K562 (cell line): ENCODE data around the gene TBC1D25. TPM values are rescaled to one million over a fixed set of nuclear protein-coding genes. Genes with fewer than 3 reads are reported as not detected.

ENCODE experiments used
- ARNT ChIP-seq, 2 experiments: fragments of 450-650 bp; IDR thresholded peaks; 2 replicates each; pipeline ENCODE4 v1.6.1; 2016; ENCODE audit warnings: mild to moderate bottlenecking in 1 of 2
- CUX1 ChIP-seq: fragments of 200-800 bp; sonication (Bioruptor generic); IDR thresholded peaks from 2 replicates; pipeline ENCODE4 v1.6.1; 2016; ENCODE audit warnings: missing genetic modification characterization, missing compliant biosample characterization
- FOXM1 ChIP-seq, 2 experiments: fragments of 450-650 bp in 1 of 2; sonication (generic) in 1 of 2; formaldehyde crosslinking in 1 of 2; IDR thresholded peaks; 2 replicates each; pipeline versions ENCODE4 v1.6.1 to v1.9.0; 2017 to 2022; ENCODE audit warnings: low read depth in 2 of 2, mild to moderate bottlenecking in 2 of 2, missing genetic modification reagents in 1 of 2, moderate library complexity in 1 of 2
- GATAD2A ChIP-seq: fragments of 450-650 bp; IDR thresholded peaks from 2 replicates; pipeline ENCODE4 v1.6.1; 2017
- GTF2E2 ChIP-seq: fragments of 200-800 bp; sonication (Bioruptor generic); IDR thresholded peaks from 2 replicates; pipeline ENCODE4 v1.6.1; 2016; ENCODE audit warnings: missing genetic modification characterization, missing compliant biosample characterization
- KLF6 ChIP-seq: fragments of 250-450 bp; sonication (Bioruptor Pico); IDR thresholded peaks from 2 replicates; pipeline ENCODE4 v1.4.0; 2020; ENCODE audit warnings: mild to moderate bottlenecking, moderate library complexity, borderline replicate concordance
- LCOR ChIP-seq: sonication (generic); formaldehyde crosslinking; IDR thresholded peaks from 2 replicates; pipeline ENCODE4 v1.8.0; 2022; ENCODE audit warnings: mild to moderate bottlenecking, missing genetic modification reagents
- MAZ ChIP-seq, 2 experiments: fragments of 450-650 bp in 1 of 2; sonication (generic) in 1 of 2; formaldehyde crosslinking; IDR thresholded peaks in 1 of 2; conservative IDR thresholded peaks in 1 of 2; 2 replicates each; pipeline versions ENCODE4 v1.4.0 to v1.5.0; 2020; ENCODE audit warnings: mild to moderate bottlenecking in 1 of 2, missing genetic modification reagents in 1 of 2
- MITF ChIP-seq: IDR thresholded peaks from 2 replicates; pipeline ENCODE4 v1.6.1; 2014; ENCODE audit warnings: antibody characterized with exemption
- SMC3 ChIP-seq: conservative IDR thresholded peaks from 2 replicates; pipeline ENCODE4 v1.6.1; 2011; ENCODE audit warnings: low read depth, low read length, improper control_type of control experiment; ENCODE audit not compliant: insufficient read depth
- THRA ChIP-seq: fragments of 450-650 bp; IDR thresholded peaks from 2 replicates; pipeline ENCODE4 v1.6.1; 2017; ENCODE audit warnings: mild to moderate bottlenecking, moderate library complexity
- TRIM24 ChIP-seq, 2 experiments: fragments of 450-650 bp; IDR thresholded peaks; 2 replicates each; pipeline ENCODE4 v1.6.1; 2016
- ZNF436 ChIP-seq: fragments of 250-450, 450-650 bp; sonication (Bioruptor Pico); formaldehyde crosslinking; IDR thresholded peaks from 2 replicates; pipeline ENCODE4 v1.7.0; 2020; ENCODE audit warnings: mild to moderate bottlenecking
- polyA plus RNA-seq, 8 experiments: library from polyadenylated mRNA; depleted of rRNA in 4 of 8; stranded (reverse) in 5 of 8; unstranded in 3 of 8; fragments of >200 nt; fragmentation: Nextera tagmentation in 2 of 8; fragmentation: Illumina TruSeq in 1 of 8; extraction: Ambion mirVana in 2 of 8; extraction: Trizol in 1 of 8; gene quantifications; 2 replicates each; pipeline versions ENCODE4 v1.2.1 to v1.2.3, GENCODE V29; 2011 to 2014; ENCODE audit warnings: inconsistent platforms in 1 of 8, missing spikeins in 1 of 8
- total RNA-seq, 7 experiments: library from RNA; depleted of rRNA in 6 of 7; stranded (reverse); fragments of >200 nt in 6 of 7; fragmentation: Illumina TruSeq in 2 of 7; extraction: Trizol in 2 of 7; gene quantifications; 2 replicates each; pipeline versions ENCODE4 v1.2.1 to v1.2.3, GENCODE V29; 2011 to 2021; ENCODE audit warnings: low replicate concordance in 1 of 7
- TF ChIP-seq, protein P1 (sequence below), 3 experiments: IDR thresholded peaks in 2 of 3; conservative IDR thresholded peaks in 1 of 3; 2 replicates each; pipeline ENCODE4 v1.5.1; 2011 to 2012; ENCODE audit warnings: low read length in 3 of 3, mild to moderate bottlenecking in 3 of 3, control low read depth in 2 of 3, improper control_type of control experiment in 1 of 3, inconsistent platforms in 1 of 3, low read depth in 1 of 3, mixed read lengths in 1 of 3, moderate library complexity in 1 of 3; ENCODE audit not compliant: insufficient read depth in 2 of 3
- TF ChIP-seq, protein P2 (sequence below): fragments of 250-450 bp; sonication (Bioruptor Pico); IDR thresholded peaks from 2 replicates; pipeline ENCODE4 v1.8.0; 2021; ENCODE audit warnings: moderate library complexity, mild to moderate bottlenecking, inconsistent platforms

Gene TBC1D25
- total and polyA plus RNA-seq, 9 of the 15 experiments (the other 6 are each of a cell fraction or from before 2014, with no cell fraction given): 0.62 to 10.6 (median 3.9) TPM

- TF ChIP-seq, protein P1, sequence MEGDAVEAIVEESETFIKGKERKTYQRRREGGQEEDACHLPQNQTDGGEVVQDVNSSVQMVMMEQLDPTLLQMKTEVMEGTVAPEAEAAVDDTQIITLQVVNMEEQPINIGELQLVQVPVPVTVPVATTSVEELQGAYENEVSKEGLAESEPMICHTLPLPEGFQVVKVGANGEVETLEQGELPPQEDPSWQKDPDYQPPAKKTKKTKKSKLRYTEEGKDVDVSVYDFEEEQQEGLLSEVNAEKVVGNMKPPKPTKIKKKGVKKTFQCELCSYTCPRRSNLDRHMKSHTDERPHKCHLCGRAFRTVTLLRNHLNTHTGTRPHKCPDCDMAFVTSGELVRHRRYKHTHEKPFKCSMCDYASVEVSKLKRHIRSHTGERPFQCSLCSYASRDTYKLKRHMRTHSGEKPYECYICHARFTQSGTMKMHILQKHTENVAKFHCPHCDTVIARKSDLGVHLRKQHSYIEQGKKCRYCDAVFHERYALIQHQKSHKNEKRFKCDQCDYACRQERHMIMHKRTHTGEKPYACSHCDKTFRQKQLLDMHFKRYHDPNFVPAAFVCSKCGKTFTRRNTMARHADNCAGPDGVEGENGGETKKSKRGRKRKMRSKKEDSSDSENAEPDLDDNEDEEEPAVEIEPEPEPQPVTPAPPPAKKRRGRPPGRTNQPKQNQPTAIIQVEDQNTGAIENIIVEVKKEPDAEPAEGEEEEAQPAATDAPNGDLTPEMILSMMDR (IDR thresholded peaks at IDR 0.05 in 2 of 3, conservative IDR thresholded peaks at IDR 0.05 in 1 of 3; ENCODE audit: insufficient read depth in 2 of 3, low read depth in 1 of 3, low read length in 3 of 3): peak; percentile 35 to 51 (median 37); a peak in 4 of 6 replicates
- TF ChIP-seq FOXM1 (IDR thresholded peaks at IDR 0.05; ENCODE audit: low read depth) (no peak), FOXM1 (CRISPR knock-in tag; IDR thresholded peaks at IDR 0.05; ENCODE audit: low read depth) (0 out of 2 replicates have a peak, but pooled peaks have one; percentile 78), GATAD2A (no peak), KLF6 (CRISPR knock-in tag) (peak; percentile 98), CUX1 (CRISPR knock-in tag) (no peak), ZNF436 (no peak), SMC3 (no peak), THRA (no peak), ARNT (IDR thresholded peaks at IDR 0.05) (peak in 1 of 2 experiments; percentile 33; a peak in 2 of 4 replicates), LCOR (CRISPR knock-in tag) (no peak; the same call in 1 of the 2 replicates), GTF2E2 (peak; percentile 51; the same call in 1 of the 2 replicates), TRIM24 (IDR thresholded peaks at IDR 0.05) (peak in 1 of 2 experiments; percentile 91; a peak in 2 of 4 replicates), MAZ (CRISPR knock-in tag; conservative IDR thresholded peaks at IDR 0.05 in 1 of 2, IDR thresholded peaks at IDR 0.05 in 1 of 2) (peak in 1 of 2 experiments; percentile 67; a peak in 2 of 4 replicates), MITF (no peak)
- TF ChIP-seq, protein P2, sequence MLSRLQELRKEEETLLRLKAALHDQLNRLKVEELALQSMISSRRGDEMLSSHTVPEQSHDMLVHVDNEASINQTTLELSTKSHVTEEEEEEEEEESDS: no peak
Measured at GRCh38 chrX:48574270-48575266, 35.1 kb downstream of the TBC1D25 start, which contains the start of gene RBM3 (continued).
